Eye (tissue), 1 donor: ENCODE data around the gene KCNB1.

ENCODE experiments used
- DNase-seq: peaks from one replicate; pipeline ENCODE4 v3.0.0-alpha.2; 2015

Gene KCNB1

DNA sequence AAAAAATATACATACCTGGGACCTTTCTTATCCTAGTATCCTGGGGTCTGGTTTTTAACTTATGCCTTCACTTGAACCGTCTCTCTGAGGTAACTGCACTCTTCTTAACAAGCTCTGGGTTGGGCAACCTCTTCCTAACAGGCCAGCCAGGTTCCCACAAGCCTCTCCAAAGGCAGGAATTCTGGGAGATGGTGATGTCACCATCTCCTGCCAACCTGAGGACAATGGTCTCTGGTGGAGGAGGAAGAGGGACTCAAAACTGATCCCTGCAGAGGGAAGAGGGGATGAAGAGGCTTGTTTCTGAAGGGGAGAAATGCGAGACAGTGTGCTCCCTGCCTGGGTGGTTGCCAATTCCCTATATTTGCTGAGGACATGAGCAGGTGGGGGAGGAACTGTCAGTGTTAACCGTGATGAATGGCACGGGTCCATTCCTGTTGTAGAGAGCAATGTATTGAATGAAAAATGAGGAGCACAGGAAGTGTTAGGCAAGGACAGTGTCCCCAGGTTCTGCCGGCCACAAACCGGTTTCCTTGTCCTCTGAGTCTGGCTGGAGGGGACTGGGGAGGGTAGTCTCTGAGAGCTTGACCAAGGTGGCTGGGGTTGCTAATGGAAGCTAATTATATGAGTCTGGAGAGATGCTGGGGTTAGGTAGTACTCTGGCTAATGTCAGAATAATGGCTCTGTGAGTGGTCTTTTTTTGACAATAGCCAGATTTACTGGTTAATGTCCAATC is 95.5 kb downstream of the KCNB1 start:
- DNase-seq, result no peak

DNA sequence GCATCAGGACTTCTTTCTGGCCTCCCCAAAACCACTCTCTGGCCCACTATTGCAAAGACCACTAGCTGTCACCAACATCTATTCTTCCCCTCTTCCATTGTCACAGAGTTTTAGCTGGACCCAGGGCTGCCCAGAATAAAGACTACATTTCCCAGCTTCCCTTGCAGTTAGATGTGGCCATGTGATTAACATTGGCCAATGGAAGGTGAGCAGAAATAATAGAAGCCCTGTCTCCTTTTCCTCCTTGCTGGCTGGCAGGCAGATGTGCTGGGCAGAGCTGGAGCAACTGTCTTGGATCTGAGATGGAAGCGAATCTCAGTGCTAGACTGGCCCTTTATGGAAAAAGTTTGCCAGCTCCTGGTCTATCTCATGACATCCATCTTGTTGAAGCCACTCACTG is 97.0 kb downstream of the KCNB1 start:
- peak; percentile 71 for DNase-seq

DNA sequence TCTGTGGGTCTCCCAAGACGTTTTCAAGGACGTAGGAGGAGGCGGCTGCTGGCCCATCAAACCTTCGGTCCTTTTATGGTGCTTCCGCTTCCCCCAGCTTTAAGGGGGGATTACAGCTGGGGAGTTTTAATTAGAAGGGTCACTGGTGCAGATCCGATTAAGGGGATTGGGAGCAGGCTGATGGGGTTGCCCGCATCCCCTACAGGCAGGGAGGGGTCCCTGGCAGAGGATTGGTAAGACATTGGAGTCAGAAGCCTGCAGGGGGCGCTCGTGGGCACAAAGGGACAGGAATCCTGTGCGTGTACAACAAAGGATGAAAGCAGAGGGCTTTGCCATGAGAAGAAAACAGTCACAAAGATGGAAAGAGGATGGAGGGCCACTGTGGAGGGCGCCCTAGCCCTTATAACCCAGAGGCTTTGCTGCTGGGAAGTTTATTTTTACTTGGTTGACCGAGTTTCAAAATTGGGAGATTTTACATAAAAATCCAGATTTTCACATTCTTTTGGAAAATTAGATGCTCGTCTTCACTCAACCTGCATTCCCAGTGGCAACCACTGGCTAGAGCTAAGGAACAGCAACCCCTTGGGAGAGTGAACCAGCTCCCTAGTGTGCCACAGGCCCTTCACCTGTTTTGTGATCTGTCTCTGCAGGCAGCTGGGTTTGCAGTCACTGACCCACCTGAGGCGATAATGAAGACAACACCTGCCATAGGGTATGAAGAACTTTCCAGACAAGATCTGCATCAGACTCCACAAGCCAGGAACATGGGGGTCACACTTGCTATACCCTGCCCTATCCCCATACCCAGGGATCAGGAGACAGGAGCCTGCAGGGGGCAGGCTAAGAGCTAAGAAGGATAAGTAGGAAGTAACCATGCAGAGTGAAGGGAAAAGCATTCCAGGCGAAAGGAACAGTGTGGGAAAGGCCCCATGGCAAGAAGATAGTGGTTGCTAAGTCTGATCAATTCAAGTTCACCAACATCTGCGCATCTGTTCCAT is 97.7 kb downstream of the KCNB1 start:
- peak; percentile 94 for DNase-seq

DNA sequence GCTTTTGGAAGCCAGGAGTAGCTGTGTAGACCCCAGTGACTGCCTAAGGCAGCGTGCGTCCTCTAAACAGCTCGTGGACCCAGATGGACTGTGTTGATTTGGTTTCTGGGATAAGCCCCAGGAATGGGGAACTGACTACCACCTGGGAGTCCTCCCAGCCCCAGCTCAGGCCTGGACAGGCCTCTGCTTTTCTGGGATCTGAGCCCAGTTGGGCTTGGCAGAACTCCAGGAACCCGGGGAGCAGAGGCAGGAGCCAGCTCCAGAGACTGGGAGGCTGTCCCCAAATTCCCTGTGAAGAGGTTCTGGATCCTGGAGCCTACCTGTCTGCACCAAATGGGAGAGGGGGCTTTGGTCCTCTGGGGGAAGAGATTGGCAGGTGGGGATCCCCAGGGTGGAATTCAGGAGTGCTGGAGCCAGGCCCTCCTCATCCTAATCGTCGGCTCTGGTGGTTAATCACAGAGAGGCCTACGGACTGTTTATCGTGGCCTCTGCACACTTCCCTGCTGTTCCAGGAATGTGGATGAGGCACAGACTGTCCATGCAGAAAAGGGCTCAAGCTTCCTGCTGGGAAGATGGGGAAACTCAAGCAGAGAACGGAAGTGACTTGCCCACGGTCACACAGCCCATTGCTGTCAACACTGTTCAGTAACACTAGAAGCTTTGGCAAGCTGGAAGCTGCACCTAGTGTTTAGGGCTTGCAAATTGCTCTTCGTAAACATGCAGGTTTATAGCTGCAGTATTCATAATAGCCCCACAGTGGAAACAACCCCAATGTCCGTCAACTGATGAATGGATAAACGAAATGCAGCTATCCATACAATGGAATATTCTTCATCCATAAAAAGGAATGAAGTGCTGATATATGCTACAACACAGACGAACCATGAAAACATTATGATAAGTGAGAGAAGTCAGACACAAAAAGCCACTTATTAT is 100.6 kb downstream of the KCNB1 start:
- peak; percentile 68 for DNase-seq

DNA sequence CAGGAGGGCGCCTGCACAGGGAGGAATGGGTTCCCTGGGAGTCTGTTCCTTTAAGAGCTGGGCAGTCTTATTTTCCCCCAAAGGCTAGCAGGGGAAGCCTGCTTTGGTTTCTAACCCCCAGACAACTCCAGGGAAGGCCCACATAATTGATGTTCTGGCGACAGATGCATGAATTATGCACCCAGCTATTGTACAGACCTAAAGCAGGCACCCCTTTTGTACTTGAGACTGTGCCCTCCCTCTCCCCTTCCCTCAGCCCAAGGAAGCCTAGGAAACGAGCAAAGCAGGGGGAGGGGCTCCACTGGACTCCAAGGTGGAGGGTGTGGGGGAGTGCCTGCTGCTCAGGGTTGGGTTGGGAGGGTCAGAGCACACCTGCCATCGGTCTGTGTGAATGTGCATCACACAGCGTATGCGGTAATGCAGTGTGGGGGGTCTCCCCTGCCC is 102.1 kb downstream of the KCNB1 start:
- DNase-seq, result no peak

DNA sequence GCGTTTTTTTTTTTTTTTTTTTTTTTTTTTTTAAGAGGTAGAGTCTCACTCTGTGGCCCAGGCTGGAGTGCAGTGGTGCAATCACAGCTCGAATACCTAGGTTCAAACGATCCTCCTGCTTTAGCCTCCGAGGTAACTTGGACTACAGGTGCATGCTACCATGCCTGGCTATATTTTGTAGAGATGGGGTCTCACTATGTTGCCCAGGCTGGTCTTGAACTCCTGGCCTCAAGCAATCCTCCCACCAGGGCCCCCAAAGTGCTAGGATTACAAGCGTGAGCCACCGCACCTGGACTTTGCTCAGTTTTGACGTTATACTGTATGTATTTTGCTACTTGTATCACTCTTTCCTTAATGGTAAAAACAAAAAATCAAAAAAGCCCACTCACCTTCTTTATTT is 103.1 kb downstream of the KCNB1 start:
- DNase-seq, result no peak

DNA sequence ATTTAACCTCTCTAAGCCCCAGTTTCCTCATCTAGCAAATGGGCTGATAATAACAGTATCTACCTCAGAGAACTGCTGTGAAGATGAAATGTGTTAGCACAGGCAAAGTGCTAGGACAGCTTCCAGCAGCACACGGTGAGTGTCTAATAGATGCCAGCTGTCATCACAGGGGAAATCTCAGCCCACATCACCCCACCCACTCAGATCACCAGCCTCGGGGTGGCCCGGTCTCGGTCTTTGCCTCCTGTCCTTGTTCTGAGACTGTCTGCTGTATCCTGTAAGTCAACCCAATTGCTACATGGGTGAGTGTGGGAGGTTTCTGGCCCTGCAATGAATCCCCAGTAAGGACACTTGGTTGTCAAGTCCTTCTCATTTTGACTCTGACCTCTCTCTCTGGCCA is 105.1 kb downstream of the KCNB1 start:
- DNase-seq, result no peak

DNA sequence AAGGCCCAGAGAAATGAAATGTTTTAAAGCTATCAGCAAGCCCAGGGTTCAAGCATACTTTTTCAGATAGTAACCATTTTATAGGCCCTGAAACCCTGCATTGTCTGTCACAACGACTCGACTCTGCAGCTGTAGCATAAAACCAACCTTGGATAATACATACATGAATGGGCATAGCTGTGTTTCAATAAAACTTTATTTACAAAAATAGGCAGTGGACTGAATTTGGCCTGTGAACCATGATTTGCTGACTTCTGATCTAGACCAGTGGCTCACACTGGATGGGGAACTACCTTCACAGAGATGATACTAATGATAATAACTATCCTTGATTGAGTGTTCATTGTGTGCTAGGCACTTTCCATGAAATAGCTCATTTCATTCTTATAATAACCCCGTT is 107.3 kb downstream of the KCNB1 start:
- DNase-seq, result no peak

DNA sequence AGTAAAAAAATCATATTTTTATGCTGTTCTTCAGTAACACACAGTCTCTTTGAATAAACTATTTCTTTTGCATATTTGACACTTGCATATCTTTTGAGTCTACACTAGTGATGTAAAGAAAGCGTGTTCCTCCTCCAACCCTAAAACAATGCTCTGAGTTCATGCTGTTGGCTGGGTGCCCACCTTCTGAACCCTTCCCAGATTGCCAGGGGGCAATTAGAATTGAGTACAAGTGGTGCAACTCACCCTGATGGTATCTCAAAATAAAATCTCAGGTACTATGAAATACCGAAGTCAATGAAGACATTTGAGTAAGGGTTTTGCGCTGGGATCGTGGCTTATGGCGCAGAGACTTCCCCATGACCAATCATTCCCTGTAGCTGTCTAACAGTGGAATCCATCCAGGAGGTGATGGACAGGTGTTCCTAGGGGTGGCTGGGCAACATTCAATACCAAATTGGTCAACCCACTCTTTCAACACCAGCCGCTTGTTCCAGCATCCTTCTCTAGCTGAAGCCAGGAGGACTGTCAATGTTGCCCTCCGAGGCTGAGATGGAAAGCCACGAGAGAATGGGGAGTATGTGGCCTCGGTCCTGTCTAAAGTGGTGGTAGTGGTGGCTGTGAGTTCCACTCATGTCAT is 110.3 kb downstream of the KCNB1 start:
- no peak for DNase-seq

DNA sequence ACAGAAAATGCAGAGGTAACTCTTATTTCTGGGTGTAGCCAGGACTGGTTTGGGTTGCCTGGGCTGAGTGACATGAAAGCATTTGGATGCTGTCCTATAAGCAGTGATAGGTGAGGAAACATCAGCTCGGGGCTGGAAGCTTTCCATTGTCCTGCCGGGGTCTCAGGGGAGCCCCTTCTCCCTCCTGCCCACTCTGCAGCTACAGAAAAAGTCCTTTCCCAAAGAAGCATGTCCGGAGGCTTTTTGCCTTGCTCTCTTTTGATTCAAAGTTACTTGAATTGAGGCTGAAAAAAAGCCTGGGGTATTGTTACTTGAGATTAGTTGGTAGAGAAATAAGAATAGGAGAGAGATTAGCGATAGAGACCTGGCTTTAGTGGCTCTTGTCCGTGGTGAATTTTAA is 113.9 kb downstream of the KCNB1 start:
- no peak for DNase-seq

DNA sequence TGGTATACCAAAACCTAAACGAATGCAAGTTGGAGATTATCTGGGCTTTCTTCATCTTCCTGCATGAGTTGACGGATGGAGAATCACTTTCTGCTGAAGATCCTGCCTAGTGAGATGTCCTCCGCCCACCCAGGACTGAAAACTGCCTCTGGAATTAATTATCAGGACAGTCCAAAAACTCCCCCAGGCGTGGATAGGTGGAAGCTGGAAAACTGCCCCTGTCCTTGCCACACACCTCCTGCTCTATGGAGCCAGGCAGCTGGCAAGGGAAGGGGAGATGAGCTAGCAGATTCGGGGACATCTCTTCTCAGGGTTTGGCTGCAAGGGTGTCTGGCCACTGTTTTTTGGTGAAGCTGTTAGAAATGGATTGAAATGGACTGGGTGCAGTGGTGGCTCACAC is 115.4 kb downstream of the KCNB1 start:
- DNase-seq, result no peak

DNA sequence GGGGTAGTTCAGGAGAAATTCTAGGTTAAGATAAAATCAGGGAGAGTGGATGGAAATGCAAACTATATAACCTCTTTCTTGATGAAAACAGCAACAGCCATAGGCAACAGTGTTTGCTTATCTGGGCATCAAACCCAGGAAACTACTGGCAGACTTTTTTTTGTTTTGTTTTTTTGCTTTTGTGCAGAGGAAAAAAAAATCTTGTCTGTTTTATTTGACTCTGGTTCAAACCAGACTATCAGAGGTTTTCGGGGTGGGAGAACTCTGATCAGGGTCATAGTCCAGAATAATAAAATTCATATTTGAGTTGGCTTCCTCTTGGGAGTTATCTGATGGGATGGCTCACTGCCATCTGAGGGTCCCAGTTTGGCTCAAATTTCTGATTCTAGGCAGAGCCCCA is 115.8 kb downstream of the KCNB1 start:
- DNase-seq, result no peak

DNA sequence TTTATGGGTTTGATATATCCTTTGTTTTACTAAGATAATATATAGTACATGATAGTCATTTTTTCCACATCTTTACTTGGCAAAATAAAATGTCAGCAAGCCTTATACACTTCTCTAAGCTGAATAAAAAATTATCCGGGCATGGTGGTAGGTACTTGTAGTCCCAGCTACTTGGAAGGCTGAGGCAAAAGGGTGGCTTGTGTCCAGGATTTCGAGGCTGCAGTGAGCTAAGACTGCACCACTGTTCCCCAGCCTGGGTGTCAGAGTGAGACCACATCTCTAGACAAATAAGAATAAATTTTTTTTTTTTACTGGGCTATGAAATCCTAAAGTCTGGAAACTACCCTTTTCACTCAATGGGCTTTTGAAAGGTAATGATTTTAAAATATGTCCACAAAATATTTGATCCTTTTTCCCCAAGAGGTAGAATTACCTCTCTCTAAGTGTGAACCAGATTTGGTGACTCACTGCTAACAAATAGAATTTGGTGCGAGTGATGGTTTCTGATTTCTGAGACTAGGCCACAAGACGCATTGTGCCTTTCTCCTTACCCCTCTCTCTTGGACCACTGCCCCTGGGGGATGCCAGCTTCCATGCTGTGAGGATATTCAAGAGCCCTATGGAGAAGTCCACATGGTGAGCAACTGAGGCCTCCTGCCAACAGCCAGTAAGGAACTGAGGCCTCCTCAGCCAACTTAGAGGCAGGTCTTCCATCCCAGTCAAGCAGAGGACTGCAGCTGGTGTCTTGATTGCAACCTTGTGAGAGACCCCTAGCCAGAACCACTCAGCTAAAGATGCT is 120.4 kb downstream of the KCNB1 start:
- DNase-seq, result no peak

DNA sequence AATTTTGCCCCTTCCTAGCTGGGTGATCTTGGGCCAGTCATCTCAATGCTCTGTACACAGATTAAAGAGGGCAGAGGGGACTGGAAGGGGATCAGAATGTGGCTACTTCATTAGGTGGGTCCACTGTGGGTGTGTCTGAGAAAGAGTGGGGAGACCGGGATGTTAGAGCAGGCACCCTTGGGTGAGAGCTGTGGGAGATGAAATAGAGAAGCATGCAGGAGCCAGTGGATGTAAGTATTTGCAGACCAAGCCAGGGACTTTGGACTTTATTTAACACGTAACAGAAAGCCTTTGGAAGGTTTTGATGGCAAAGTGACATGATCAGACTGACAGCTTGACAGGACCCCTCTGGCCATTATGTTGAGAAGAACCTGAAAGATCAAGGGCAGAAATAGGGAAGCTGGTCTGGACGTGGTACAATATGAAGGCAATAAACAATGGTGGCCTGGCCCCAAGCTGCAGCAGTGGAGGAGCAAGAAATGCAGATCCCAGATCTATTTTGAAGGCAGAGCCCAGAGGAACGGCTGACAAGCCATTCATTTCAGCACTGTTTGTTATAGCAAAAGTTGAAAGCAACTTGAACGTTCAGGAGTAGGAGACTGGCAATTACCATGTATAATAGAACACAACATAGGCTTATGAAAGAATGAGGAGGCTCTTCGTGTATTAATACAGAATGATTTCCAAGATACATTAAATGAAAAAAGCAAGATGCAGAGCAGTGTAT is 122.1 kb downstream of the KCNB1 start:
- peak; percentile 48 for DNase-seq

DNA sequence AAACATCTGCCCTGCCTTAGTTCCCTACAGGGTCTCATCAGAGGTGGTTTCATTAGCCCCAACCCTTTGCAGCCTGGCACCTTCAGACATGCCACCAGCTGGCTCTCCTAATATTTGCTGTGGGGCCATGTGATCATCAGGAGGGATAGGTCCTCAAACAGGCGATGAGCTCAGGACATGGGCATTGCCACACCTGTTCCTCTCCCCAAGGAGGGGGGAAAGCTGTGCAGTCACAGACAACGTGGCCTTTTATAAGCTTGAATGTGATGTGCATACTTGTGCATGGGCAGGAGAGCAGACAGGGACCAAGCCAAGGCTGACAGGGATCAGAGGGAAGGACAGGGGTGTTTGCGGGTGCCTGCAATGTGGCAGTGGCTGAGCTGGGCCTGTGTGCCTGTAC is 125.8 kb downstream of the KCNB1 start:
- DNase-seq, result no peak

DNA sequence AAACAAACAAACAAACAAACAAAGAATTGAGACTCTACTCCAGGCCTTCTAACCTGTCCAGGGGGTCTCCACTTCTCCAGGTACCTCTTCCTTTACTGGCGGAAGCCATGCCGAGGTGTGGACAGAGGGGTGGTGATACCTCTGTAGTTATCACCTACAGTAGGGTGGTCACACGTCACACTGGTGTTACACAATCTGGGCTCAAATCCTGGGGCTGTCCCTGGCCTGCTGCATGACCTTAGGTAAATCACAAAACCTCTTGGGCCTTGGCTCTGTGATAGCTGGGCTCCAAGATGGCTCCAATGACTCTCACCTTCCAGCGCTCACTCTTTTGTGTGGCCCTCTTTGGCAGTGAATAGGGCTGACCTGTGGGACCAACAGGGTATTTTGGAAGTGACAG is 127.8 kb downstream of the KCNB1 start:
- DNase-seq, result no peak

DNA sequence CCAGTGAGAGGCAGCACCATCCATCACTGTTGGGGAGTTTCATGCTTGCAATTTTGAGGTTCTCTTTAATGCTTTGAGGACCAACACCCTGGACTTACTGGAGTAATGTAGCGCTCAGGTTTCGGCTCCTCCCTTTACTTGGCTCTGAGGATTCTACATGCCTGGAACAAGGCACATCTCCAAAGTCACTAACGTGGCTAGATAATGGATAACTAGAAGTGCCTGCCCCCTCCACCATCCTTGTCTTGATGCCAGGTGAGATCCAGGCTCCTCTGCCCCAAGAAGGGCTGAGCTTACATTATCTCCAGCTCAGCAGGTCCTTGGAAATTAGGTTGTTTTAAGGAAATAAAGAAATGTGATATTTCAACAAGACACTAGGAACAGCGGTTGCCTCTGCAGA is 129.1 kb downstream of the KCNB1 start:
- no peak for DNase-seq

DNA sequence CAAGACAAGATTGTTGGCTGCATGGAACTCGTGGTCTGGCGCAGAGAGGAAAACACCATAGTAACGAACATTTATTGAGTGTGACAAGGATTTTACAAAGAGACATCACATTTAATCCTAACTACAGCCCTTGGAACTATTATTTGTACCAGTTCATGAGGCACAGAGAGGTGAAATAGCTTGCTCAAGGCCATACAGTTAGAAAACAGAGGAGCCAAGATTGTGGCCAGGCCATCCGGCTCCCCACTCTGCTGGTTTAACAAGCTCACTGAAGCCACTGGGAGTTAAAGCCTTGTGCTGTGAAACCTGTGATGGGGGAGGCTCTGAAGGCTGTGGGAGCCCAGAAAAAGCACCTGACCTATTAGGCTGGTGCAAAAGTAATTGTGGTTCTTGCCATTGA is 129.7 kb downstream of the KCNB1 start:
- DNase-seq, result no peak

DNA sequence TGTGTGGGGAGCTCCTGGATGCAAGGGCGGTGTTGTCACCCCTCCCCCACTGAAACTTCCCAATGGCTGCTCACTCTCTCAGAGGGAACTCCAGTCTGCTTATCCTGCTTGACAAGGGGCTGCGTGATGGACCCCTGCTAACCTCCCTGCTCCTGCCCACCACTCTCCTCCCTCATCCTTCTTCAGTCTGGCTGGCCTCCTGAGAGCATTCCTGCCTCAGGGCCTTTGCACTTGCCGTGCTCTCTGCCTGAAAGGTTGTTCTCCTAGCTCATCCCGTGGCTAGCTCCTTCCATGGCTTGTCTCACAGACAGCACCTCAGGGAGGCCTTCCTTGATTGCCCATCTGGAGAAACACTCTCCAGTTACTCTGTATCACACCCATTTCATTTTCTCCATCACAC is 130.7 kb downstream of the KCNB1 start:
- DNase-seq, result no peak

DNA sequence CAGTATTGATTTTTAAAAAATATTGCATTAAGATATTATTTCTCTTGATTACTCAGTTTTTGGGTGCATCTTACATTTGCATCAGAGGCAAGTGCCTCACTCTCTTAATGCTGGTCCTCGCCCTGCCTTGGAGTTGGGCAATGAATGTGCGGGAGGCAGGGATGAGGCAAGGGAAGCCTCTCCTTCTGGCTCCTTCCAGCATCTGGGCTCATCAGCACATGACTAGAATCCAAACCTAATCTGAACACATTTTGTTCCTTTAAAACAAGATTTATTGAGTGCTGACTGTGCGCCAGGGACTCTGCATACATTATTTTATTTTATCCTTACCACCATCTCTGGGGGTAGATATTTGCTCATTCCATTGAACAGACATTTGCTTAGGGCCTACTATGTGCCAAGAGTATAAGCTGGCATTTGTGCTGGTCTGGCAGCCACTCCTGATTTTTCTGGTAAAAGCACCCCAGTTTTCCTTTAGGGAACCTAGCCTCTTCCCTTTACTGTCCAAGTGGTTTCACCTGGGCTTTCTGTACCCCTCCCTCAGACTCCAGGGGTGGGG is 132.7 kb downstream of the KCNB1 start:
- DNase-seq, result no peak

DNA sequence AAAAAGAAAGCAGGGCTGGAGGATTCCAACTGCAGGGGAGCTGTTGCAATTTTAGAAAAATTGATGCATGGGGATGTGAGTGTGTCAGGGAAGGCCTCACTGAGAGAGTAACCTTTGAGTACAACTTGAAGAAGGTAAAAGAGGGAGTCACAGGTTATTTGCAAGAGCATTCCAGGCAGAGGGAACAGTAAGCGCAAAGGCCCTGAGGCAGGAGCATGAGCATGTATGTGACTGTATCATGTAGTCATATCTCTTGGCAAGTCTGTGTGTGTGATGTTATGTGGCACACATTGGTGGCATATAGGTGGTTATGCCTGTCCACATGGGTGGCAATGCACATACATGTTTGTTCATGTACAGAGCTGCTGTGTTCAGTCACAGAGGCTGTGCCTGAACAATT is 133.4 kb downstream of the KCNB1 start:
- no peak for DNase-seq
